GM21529 (cell line): ENCODE results near the gene CCDC71.
A peak's percentile ranks its signal among the peaks of the same experiment; 100 is the strongest.

Source experiments
- ATAC-seq: cut with Tn5 transposase; IDR thresholded peaks from one replicate; pipeline ENCODE4 v1.9.1; 2021; ENCODE audit not compliant: unreplicated experiment

CCDC71 gene

GRCh38 chr3:49132437-49133225 is 33.5 kb downstream of the CCDC71 start, which contains the start of gene LAMB2:
LAMB2 (minus strand) TSS chr3:49133050; CDS start chr3:49132867, 183 bp downstream.
- ATAC-seq = no peak

- ATAC-seq = no peak
These were observed 34.1 kb downstream of the CCDC71 start for GRCh38 chr3:49132073-49132436.

GRCh38 chr3:49131576-49131975 is 34.6 kb downstream of the CCDC71 start:
- ATAC-seq = no peak

- ATAC-seq = no peak
These were observed 35.1 kb downstream of the CCDC71 start for GRCh38 chr3:49131040-49131439.

- no peak for ATAC-seq
These were observed 41.0 kb downstream of the CCDC71 start for GRCh38 chr3:49124991-49125670.

- no peak for ATAC-seq
These were observed 41.9 kb downstream of the CCDC71 start for GRCh38 chr3:49124203-49124602.

GRCh38 chr3:49123687-49124086 is 42.4 kb downstream of the CCDC71 start:
- ATAC-seq = no peak

GRCh38 chr3:49122886-49123545 is 43.1 kb downstream of the CCDC71 start:
- no peak for ATAC-seq

GRCh38 chr3:49122451-49122850 is 43.7 kb downstream of the CCDC71 start:
- ATAC-seq = no peak

- no peak for ATAC-seq
These were observed 44.1 kb downstream of the CCDC71 start for GRCh38 chr3:49122022-49122421.

GRCh38 chr3:49121132-49121736 is 44.9 kb downstream of the CCDC71 start:
- no peak for ATAC-seq

GRCh38 chr3:49120438-49121131 is 45.5 kb downstream of the CCDC71 start, which contains the start of gene USP19:
USP19 (minus strand) TSS chr3:49120823; CDS start chr3:49119145, 1,678 bp downstream.
- peak; percentile 93 for ATAC-seq

GRCh38 chr3:49120096-49120437 is 46.1 kb downstream of the CCDC71 start:
- no peak for ATAC-seq

- ATAC-seq = no peak
These were observed 46.7 kb downstream of the CCDC71 start for GRCh38 chr3:49119439-49119838.

- no peak for ATAC-seq
These were observed 47.1 kb downstream of the CCDC71 start for GRCh38 chr3:49119036-49119435.
